Measurements from ENCODE around the gene SHB.
A peak's percentile ranks its signal among the peaks of the same experiment; 100 is the strongest.

SHB gene

DNA sequence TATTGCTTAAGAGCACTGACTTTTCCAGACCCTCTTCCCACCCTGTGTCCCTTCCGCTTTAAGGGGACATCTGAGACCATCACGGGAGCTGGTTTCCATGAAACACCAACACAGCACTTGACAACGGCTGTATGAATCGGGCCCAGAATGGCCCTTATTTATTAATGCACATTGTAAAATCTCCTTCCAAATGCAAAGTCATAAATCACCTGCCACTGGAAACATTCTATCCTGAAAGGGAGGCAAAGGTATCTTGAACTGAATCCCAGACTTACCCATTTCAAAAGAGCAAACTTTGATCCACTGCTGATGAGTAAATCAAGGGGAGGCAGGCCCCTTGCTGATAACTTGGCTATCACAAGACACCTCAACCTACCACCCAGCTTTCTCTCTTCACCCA is 37.4 kb downstream of the SHB start:
- DNase-seq (ENCODE audit: low read depth), result no peak
- TF ChIP-seq, protein P1, sequence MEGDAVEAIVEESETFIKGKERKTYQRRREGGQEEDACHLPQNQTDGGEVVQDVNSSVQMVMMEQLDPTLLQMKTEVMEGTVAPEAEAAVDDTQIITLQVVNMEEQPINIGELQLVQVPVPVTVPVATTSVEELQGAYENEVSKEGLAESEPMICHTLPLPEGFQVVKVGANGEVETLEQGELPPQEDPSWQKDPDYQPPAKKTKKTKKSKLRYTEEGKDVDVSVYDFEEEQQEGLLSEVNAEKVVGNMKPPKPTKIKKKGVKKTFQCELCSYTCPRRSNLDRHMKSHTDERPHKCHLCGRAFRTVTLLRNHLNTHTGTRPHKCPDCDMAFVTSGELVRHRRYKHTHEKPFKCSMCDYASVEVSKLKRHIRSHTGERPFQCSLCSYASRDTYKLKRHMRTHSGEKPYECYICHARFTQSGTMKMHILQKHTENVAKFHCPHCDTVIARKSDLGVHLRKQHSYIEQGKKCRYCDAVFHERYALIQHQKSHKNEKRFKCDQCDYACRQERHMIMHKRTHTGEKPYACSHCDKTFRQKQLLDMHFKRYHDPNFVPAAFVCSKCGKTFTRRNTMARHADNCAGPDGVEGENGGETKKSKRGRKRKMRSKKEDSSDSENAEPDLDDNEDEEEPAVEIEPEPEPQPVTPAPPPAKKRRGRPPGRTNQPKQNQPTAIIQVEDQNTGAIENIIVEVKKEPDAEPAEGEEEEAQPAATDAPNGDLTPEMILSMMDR (IDR thresholded peaks at IDR 0.05; ENCODE audit: insufficient read depth, low read depth, low read length, missing control alignments), result no peak
- no peak overlapping the region for H3K4me3 ChIP-seq (ENCODE audit: low read depth, low read length)

DNA sequence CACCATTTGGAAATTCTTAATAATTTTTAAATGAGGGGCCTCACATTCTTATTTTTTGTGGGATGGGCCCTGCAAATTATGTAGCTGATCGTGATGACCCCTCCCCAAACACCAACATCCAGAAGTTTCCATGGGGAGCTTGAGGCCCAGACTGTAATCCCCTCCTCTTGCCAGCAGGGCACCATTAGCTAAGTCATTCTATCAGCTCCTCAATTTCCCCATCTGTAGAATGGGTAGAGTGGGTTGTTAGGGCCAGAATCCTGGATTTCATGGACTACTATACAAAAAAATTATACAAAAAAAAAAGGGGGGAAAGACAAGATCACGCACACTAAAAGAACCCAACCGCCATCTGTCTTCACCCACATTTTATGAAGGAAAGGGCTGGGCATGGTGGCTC is 38.4 kb downstream of the SHB start:
- no peak overlapping the region for H3K4me3 ChIP-seq (ENCODE audit: low read depth, low read length)
- TF ChIP-seq, protein P1 (IDR thresholded peaks at IDR 0.05; ENCODE audit: insufficient read depth, low read depth, low read length, missing control alignments), result peak; percentile 26
- no peak for DNase-seq (ENCODE audit: low read depth)

DNA sequence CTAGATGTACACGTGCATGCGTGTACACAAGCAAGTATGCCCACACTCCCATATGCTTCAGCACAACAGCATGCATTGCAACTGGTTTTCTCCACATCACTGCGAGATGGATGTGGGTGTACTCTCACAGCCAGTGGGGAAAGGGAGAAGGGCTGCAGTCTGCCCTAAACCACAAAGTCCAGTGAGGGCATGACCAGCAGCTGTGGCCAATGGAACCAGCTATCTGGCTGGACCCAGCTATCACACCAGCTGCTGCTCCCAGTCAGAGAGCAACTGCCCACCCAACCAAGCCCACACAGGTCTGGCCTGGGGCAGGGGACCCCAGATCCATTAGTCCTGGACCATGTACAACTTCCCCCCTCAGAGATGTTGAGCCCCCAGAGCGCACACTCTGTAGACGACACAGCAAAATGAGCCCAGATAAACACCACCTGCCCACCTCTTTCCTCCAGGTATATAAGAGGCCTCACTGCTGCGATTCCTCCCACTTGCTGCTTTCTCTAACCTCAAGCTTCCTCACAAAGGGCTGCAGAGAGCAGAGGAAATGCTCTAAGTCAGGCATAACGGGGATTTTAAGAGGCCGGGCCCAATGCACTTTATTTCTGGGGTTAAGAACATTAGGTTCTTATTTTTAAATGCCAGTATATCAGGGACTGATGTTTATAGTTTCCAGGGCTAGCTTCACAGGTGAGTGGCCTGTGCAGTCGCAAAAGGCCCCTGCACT is 39.0 kb downstream of the SHB start:
- no peak overlapping the region for H3K4me3 ChIP-seq (ENCODE audit: low read depth, low read length)
- TF ChIP-seq, protein P1 (IDR thresholded peaks at IDR 0.05; ENCODE audit: insufficient read depth, low read depth, low read length, missing control alignments), result no peak
- peak; percentile 24 for DNase-seq (ENCODE audit: low read depth)

DNA sequence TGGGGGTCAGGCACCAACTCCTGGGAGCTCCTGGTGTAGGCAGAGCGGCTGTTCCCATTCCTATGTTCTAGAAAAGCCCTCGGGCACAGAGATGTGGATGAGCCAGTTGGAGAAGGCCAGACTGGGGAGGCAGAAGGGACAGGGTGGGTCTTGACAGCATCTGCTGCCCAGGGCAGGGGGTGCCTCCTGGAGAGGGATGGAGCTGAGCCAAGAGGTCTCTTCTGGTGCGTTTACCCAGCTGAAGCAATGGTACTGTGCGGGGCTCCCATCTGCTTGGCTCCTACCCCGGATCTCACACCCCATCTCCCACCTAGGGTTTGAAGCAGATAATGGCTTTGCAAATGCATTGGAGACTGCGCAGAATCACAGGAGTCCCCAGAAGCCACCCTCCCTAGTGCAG is 41.3 kb downstream of the SHB start:
- TF ChIP-seq, protein P1 (IDR thresholded peaks at IDR 0.05; ENCODE audit: insufficient read depth, low read depth, low read length, missing control alignments), result no peak
- no peak overlapping the region for H3K4me3 ChIP-seq (ENCODE audit: low read depth, low read length)
- DNase-seq (ENCODE audit: low read depth), result no peak

GRCh38 chr9:38026840-38027527 is 42.0 kb downstream of the SHB start:
- H3K4me3 ChIP-seq (ENCODE audit: low read depth, low read length), result no peak overlapping the region
- TF ChIP-seq, protein P1 (IDR thresholded peaks at IDR 0.05; ENCODE audit: insufficient read depth, low read depth, low read length, missing control alignments), result no peak
- DNase-seq (ENCODE audit: low read depth), result no peak

DNA sequence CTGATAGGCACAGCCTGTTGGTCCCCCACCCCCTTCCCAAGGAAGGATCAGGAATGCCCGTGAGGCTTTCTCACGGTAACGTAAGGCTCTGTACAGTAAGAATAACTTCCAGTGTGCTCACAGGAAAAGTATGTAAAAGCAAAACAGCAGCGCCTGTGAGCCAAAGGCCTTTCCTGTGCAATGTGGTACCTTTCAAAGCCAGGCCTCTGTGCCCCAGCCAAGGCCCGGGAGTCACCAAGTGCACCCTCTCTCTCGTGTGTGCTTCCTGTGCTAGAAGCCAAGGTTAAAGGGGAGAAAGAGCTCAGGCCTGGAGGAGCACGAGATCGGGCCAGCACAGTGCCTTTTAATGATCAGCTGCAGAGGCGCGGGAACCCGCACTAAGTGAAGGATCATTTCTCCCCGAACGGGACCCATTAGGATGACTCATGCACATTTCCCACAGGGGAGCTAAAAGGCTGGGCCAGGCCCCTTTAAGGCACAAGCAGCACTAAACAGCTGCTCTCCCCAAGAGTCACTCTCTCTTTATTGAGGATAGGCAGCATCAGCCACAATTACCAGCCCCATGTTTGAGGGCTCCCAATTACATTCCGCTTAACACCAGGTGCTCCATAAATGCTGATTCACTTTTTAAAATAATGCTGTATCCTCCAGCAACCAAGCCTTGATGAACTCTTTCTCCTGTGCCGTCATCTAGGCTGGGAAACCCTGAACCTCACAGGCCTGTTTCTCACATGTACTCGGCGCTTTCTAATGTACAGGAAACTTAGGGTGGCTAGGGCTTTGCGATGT is 42.8 kb downstream of the SHB start:
- TF ChIP-seq, protein P1 (IDR thresholded peaks at IDR 0.05; ENCODE audit: insufficient read depth, low read depth, low read length, missing control alignments), result no peak
- DNase-seq (ENCODE audit: low read depth), result peak; percentile 29
- no peak overlapping the region for H3K4me3 ChIP-seq (ENCODE audit: low read depth, low read length)
